Left cardiac atrium (tissue), 4 donors: ENCODE data around the gene TAMALIN. TPM values are rescaled to one million over a fixed set of nuclear protein-coding genes. Genes with fewer than 3 reads are reported as not detected.

ENCODE experiments used
- ATAC-seq, 2 donors: fragments of 200-7000 bp; cut with Tn5 transposase; one replicate each; pipeline ENCODE4 v1.9.1; 2020; ENCODE audit warnings: mild to moderate bottlenecking in 2 of 2, moderate library complexity in 2 of 2
- DNase-seq: peaks from one replicate; pipeline ENCODE4 v3.0.0-alpha.2; 2020
- intact Hi-C, 2 donors: fragments of 100-400 bp; cut with DNase I; formaldehyde crosslinking; loops; one replicate each; pipeline versions ENCODE4 v1.14.1 to v1.15.1; 2022 to 2023
- total RNA-seq, 2 donors: library from RNA; stranded (reverse); fragmentation: NEBNext Ultra II Directional; extraction: Animal tissue kit (Norgen Biotek cat#: 25700); gene quantifications; one replicate each; pipeline ENCODE4 v1.2.1, GENCODE V29; 2021
- donor health status: DM: no; HTN: yes; CAD: no.
- donor health status: DM: no; HTN: yes; CAD: no; lungs with severe emphysema.
- donor health status: DM: yes; HTN: yes; CAD: no.
- donor health status: Dilated cardiomyopathy.

TAMALIN gene
- total RNA-seq, 2 donors from 2014 or later: 25.3 to 44.0 TPM

DNA sequence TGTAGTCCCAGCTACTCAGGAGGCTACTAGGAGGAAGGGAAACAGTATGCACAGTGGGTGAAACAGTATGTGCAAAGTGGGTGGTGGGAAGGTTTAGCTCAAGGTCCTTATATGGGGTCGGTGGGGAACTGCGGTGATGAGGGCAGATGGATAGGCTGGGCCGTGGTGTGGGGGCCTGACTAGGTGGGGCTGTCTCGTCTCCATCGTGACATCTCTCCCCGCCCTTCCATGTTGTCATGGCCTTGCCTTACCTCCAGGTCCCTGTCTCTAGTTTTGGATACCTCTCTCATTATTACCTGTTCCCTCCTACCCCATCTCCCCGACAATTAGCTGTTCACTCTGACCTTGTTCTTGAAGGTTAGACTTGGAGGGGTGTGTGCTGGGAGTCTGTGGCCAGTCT is 40.1 kb downstream of the TAMALIN start:
- intact Hi-C loops: no loop called here
- DNase-seq: no peak
- no peak for ATAC-seq

GRCh38 chr12:52049286-52049685 is 42.5 kb downstream of the TAMALIN start:
- intact Hi-C loops: no loop called here
- ATAC-seq (no peak), DNase-seq (no peak)

- intact Hi-C loops: no loop called here
- ATAC-seq: no peak
- DNase-seq: no peak
These were observed 42.9 kb downstream of the TAMALIN start for GRCh38 chr12:52049688-52050087.

- ATAC-seq (peak; percentile 11 to 21), DNase-seq (peak; percentile 44)
- intact Hi-C loops: no loop called here
These were observed 43.5 kb downstream of the TAMALIN start for GRCh38 chr12:52050116-52050757.

DNA sequence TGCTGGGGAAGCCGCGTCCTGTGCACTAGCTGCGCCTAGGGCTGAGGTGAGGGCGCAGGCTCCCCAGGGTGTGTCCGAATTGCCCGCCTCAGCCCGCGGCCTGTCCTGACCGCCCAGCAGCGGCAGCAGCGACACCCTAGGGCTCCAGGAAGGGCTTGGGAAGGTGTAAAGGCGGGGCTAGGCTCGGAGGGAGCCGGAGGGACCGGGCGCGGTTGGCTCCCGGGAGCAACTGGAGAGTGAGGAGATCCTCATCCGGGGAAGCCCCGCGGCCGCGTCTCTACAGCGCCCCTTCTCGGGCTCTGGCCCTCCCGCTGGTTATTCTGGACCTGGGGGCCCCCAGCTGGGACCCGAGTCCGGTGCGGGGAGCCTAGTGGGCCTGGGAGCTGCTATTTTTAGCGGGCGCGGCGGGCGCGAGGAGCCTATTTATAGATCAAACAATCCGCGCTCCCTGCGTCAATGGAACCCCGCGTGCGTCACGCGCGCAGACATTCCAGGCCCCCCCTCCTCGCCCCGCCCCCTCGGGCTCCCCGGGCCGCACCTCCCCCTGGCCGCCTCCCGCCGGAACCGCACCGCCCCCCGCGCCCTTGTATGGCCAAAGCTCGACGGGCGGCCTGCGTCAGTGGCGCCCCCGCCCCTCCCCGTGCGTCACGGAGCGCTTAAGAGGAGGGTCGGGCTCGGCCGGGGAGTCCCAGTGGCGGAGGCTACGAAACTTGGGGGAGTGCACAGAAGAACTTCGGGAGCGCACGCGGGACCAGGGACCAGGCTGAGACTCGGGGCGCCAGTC is 44.2 kb downstream of the TAMALIN start, which contains the start of gene NR4A1:
Gene NR4A1, plus strand, starts transcription at position 685 of the 784 bp plus-strand sequence. CDS start 2,887 bp downstream, outside the sequence.
- peak; percentile 84 to 93 for ATAC-seq
- intact Hi-C loops: no loop called here

GRCh38 chr12:52052468-52053186 is 45.9 kb downstream of the TAMALIN start:
- no peak for ATAC-seq
- DNase-seq: peak; percentile 42
- intact Hi-C loops: no loop called here

More for the DNA sequence above, 44.2 kb downstream of the TAMALIN start, which contains the start of gene NR4A1:
- DNase-seq: peak; percentile 99

DNA sequence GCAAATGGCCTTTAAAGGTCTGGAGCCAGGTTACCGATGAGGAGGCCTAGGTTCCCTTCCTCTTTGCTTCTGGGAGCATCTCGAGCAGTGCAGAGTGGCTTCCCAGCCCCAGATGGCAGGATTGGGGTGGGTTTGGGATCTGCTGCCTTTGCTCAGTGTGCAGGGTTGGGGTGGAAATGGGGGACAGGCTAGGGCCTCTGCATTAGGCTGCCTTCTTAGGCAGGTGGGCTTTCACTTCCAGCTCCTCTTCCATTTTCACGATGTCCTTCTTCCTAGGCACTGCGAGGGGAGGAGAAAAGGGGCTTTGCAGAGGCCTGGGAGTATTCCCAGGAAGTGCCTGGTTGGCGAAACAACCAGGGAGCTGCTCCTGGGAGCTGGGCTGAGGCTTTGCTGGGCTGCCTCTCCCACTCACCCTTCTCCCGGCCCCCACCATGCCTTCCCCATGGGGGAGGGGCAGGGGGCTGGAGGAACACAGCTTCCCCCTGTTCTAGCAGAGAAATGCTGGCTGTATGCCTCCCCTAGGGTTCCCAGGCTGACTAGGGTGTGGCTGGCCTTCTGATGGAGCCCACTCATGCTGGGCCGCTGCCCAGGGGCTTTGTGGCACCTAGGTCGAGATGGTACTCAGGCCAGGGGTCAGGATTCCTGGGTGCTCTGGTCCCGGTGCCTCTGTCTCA is 46.9 kb downstream of the TAMALIN start:
- intact Hi-C loops: no loop called here
- DNase-seq: peak; percentile 55
- no peak for ATAC-seq

DNA sequence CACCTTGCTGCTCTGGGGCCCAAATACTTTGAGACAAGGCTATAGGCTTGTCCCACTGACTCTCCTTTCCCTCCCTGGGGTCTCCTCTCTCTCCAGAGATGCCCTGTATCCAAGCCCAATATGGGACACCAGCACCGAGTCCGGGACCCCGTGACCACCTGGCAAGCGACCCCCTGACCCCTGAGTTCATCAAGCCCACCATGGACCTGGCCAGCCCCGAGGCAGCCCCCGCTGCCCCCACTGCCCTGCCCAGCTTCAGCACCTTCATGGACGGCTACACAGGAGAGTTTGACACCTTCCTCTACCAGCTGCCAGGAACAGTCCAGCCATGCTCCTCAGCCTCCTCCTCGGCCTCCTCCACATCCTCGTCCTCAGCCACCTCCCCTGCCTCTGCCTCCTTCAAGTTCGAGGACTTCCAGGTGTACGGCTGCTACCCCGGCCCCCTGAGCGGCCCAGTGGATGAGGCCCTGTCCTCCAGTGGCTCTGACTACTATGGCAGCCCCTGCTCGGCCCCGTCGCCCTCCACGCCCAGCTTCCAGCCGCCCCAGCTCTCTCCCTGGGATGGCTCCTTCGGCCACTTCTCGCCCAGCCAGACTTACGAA is 47.6 kb downstream of the TAMALIN start:
- intact Hi-C loops: no loop called here
- ATAC-seq: no peak
- DNase-seq: peak; percentile 64

GRCh38 chr12:52054833-52055730 is 48.3 kb downstream of the TAMALIN start:
- DNase-seq (peak; percentile 35), ATAC-seq (no peak)
- intact Hi-C loops: no loop called here

GRCh38 chr12:52055731-52056711 is 49.3 kb downstream of the TAMALIN start:
- no peak for ATAC-seq
- DNase-seq: peak; percentile 49
- intact Hi-C loops: no loop called here

GRCh38 chr12:52056801-52057637 is 50.3 kb downstream of the TAMALIN start:
- intact Hi-C loops: no loop called here
- DNase-seq (peak; percentile 57), ATAC-seq (no peak)

- DNase-seq (no peak), ATAC-seq (no peak)
- intact Hi-C loops: no loop called here
These were observed 51.2 kb downstream of the TAMALIN start for GRCh38 chr12:52057638-52058576.

- no peak for ATAC-seq
- DNase-seq: peak; percentile 54
These were observed 52.0 kb downstream of the TAMALIN start for GRCh38 chr12:52058631-52059361.

More at GRCh38 chr12:52058631-52059361, 52.0 kb downstream of the TAMALIN start:
- intact Hi-C loops: no loop called here
